CD4-positive, alpha-beta T cell treated with Interferon alpha-2 for 1 hour (primary cell): ENCODE results near the gene WFS1.

ENCODE experiments used
- DNase-seq, 2 donors: peaks; one replicate each; pipeline ENCODE4 v3.0.0-alpha.2; 2020 to 2022

WFS1 gene

GRCh38 chr4:6262847-6263487 lies 6.7 kb upstream of the WFS1 start:
- DNase-seq, result no peak

- no peak for DNase-seq
Observed at GRCh38 chr4:6263526-6264224, 6.0 kb upstream of the WFS1 start.

GRCh38 chr4:6264225-6264540 lies 5.5 kb upstream of the WFS1 start:
- DNase-seq, result peak in 1 of 2 donors; percentile 22

DNA sequence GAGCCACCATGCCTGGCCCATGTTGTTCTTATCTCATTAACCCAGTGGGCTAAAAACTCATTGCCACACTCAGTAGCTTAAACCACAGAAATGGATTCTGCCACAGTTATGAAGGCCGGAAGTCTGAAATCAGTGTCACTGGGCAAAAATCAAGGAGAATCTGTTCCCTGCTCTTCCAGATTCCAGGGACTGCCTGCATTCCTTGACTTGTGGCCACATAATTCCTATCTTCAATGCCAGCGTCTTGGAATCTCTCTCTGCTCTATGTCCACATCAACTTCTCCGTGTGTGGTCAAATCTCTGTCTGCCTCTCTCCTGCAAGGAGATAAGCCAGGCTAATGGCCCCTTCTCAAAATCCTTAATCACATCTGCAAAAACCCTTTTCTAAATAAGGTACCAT lies 4.1 kb upstream of the WFS1 start:
- DNase-seq, result no peak

GRCh38 chr4:6267573-6267972 lies 2.1 kb upstream of the WFS1 start:
- DNase-seq, result no peak

DNA sequence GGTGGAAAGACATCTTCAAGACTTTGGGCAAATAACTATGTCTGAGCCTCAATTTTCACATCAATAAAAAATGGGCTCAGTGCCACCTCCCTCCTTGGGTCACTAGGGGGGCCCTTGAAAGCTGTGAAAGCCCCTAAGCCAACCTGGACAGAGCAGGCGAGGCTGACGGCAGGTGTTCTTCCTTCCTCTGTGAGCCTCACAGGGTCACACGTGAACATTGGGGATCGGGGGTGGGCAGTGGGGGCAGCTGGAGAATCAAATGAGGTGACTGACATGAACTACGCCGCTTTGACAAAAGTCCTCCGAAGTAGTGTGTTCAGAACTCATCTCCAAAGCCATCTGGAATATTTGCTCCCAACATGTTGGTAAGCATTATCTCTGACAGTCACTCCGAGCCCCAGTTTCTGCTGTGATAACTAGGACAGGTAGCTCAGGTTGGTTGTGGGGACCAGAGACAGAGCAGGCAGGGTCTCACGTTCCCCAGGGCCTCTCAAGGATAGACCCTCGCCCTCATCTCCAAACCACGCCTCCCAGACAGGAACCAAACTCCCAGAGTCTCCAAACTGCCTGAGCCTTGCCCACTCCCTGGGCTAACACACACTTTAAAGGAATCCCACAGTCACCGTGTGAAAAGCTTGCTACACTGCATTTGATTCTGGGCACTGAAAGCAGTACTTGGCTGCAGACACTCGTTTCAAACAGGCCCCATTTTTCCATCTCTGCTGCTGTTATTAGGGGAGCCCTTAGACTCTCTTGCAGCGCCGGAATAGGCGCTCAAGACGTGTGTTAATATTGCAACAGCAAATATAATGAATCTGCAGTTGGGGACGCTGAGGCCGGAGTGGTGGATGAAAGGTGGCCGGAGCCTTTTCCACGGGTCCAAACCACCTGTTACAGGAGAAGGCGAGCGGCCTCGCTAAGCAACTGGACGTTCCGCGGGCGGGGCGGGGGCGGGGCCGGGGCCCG lies 717 bp upstream of the WFS1 start:
- DNase-seq, result no peak

GRCh38 chr4:6270636-6271121 lies 1.0 kb downstream of the WFS1 start:
- no peak for DNase-seq

DNA sequence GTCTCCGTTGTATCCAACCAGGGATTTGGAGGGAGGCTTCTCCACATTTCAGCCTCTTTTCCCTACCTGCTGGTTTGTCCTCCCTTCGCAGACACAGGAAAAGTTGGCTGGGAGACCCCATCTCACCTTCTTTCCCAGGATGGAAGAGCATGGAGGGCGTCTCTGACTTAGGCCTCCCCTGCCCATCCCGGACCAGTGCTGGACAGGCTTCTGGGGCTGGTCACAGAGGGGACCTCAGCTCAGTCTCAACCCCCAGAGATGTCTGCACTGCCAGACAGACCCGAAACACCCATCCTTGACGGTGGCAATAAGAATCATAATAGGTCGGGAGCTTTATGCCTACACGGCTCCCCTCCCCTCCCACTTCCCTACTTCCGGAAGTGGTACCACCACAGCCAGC lies 1.6 kb downstream of the WFS1 start:
- DNase-seq, result no peak

- no peak for DNase-seq
Observed at GRCh38 chr4:6271701-6272465, 2.2 kb downstream of the WFS1 start.

DNA sequence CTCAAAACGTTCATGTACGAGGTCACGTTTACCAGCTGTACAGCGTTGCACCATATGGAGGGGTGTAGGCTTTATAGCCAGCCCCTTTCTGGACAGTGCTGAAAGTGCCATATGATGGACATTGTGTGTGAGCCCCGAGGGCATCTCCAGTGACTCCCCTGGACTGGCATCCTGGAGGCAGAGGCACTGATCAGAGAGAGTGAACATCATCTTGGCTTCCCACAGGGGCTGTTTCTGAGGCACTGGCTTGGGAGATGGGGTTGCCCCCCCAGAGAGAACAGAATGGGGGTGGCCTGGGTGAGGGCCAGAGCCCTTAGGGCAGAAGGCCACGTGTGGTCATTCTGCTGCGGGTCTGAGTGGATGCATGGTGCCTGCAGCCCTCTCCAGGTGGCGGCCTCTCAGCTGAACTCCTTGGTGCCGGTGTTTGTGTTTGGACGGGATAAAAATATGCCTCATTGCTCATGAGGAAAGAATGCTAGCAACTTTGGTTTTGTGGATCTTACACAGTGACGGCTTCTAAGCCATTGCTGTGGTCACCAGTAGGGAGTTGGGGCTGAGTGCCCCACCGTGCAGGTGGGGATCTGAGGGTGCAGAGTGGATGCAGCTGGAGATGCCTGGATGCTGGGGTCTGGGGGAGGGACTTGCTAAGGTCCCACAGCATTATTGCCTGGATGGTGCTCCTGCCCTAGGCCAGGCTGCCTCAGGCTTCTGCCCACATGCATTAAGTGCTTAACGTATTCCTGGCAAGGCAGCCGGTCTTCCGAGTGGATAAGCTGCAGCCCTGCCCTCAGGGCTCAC lies 3.4 kb downstream of the WFS1 start:
- no peak for DNase-seq

DNA sequence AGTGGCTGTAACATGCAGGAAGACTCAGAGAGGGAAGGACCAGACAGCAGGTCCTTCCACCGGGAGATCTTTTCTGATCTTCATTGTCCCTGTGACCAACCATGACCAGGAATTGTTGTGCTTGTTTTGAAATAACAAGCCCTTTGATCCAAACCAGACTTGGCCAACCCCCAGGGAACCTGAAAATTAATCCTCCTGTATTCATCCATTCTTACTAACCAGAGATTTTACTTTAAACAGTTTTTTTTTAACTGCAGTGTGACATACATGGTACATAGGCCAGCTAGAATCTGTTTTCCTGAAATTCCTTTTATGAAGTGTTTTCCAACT lies 4.0 kb downstream of the WFS1 start:
- DNase-seq, result no peak

GRCh38 chr4:6275351-6275750 lies 5.7 kb downstream of the WFS1 start:
- no peak for DNase-seq

DNA sequence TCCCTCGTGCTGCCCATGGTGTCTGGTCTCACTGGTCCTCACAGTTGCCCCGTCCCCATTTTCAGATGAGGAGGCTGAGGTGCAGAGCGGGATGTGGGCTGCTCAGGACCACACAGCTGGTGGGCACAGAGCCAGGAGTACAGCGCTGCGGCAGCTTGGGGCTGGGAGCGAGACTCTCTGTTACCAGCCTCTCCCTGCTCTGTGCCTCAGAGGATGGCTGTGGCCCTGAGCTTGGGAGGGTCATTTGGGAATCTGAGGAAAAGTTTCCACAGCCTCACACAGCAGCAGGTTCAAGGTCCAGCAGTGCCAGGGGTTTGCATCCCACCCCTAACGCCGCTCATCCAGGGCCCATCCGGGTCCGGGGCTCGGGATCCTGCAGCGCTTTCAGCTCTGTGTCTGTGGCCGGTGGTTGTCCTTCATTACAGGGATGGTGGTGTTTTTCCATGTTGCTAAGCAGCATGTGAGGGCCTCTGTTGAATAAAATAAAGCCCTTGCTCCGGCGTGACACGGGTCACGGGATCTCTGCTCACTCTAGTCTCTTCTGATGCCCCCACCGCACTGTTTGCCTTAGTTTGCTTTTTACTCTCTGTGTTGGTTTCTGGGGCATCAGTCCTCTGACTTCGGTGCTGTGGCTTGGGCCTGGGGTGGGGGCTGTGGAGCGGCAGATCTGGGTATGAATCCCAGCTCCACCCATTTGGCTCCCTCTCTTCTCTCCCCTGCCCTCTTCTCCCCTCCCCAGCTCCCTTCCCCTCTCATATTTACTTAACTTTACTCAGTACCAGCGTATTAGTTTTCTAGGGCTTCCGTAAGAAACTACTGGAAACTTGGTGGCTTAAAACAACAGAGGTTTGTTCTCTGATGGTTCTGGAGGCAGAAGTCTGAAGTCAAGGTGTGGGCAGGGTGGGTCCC lies 6.5 kb downstream of the WFS1 start:
- no peak for DNase-seq

DNA sequence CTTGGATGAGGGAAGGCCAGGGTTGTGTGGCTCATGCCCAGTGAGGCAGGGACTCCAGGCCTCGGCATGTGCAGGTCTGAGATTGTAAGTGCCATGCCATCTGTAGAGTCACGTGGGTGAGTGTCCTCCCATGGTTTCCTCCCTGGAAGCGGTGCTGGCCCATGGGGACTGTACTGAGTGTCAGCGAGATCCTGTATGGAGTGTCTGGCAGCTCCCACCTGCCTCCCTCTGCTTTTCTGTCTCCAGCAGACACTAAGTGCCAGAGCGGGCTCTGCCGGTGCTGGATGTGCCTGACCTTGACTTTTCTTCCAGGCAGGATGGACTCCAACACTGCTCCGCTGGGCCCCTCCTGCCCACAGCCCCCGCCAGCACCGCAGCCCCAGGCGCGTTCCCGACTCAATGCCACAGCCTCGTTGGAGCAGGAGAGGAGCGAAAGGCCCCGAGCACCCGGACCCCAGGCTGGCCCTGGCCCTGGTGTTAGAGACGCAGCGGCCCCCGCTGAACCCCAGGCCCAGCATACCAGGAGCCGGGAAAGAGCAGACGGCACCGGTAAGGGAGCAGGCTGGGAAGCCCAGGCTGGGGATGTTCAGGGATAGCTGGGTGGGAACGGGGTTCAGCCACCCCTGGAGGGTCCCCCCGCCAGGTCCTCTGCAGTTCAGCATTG lies 7.6 kb downstream of the WFS1 start:
- DNase-seq, result no peak

- DNase-seq, result no peak
Observed at GRCh38 chr4:6277935-6278800, 8.5 kb downstream of the WFS1 start.

DNA sequence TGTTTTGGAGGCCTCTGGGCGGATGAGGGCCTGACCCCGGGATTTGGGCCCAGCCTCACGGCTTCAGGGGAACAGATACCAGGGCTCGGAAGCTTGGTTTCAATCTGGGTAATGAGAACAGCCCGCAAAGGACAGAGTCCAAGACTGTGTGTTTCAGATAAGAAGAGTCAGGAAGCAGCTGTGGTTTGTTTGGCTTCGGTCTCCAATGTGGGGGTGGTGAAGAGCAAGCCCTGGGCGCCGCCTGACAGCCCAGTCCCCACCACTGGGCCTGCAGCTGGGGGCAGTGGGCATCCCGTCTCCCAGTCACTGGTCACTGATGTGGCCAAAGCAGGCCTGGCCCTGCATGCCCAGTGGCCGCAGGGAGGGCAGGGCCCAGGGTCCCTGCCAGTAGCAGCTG lies 9.1 kb downstream of the WFS1 start:
- DNase-seq, result no peak

GRCh38 chr4:6279582-6280289 lies 10.1 kb downstream of the WFS1 start:
- no peak for DNase-seq

DNA sequence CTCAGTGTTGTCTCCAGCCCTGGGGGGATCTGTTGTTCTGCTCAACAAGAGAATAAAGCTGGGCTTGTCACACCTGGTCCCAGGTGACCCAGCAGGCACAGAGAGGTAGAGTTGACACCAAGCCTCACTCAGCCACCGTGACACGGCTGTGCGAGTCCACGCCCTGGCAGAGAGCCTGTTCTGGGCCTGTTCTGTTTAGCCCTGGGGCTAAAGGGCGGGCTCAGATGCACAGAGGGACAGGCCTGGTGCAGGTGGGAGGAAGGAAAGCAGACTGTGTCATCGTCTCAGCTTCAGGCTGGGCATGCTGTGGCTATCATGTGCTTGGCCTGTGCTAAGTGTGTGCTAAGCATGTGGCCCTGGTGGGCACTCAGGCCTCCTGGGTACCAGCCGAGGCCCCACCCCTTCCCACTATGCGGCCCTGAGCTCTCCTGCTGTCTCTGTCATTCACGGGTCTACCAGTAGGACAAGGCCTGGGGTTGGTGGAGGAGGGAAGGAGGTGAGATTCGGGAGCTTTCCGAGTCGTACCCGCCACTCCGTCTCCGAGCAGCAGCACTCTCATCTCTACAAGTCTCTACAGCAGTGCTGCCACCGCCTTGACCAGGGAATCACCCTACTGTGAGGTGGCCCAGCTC lies 10.8 kb downstream of the WFS1 start:
- no peak for DNase-seq
